NT2/D1 (cell line): ENCODE data around the gene BTG2.

Experiments
- YY1 ChIP-seq: IDR thresholded peaks from 2 replicates; pipeline ENCODE4 v1.6.1; 2011; ENCODE audit not compliant: insufficient read length, insufficient read depth
- ZNF274 ChIP-seq: IDR thresholded peaks from 2 replicates; pipeline ENCODE4 v1.6.1; 2011; ENCODE audit warnings: mild to moderate bottlenecking, low read depth, low read length

DNA sequence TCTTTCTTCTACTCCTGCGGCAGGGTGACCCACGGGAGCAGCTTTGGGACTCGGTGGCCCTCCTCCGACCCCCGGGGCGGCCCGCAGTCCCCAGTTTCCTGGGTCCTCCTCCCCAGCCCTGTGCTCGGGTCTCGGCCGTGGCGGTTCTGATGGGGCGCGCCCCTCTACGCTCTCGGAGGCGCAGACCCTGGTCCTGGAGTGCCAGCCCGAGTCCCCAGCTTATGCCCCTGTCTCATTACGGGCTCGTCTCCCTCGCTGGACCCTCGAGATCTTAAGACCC, 430 bp downstream of the BTG2 start:
- no peak for TF ChIP-seq YY1
- no peak for TF ChIP-seq ZNF274
